T-helper 17 cell (primary cell): Measurements from ENCODE around the gene HADHA. TPM values are rescaled to one million over a fixed set of nuclear protein-coding genes. Genes with fewer than 3 reads are reported as not detected.

Source experiments
- ATAC-seq: fragments of 150-1000 bp; cut with Tn5 transposase; 2 replicates; pipeline ENCODE4 v1.10.0; 2021; ENCODE audit warnings: mild to moderate bottlenecking, moderate library complexity
- DNase-seq, 3 donors: peaks; one replicate each; pipeline versions ENCODE4 v3.0.0 to v3.0.0-alpha.2; 2020 to 2021
- H3K9me3 ChIP-seq: one replicate; pipeline ENCODE4 v1.7.0; 2013; ENCODE audit warnings: low read length, mild to moderate bottlenecking; ENCODE audit not compliant: control insufficient read depth, poor library complexity, severe bottlenecking
- H3K27ac Mint-ChIP-seq: one replicate; pipeline ENCODE4 v1.8.0; 2022; ENCODE audit warnings: mild to moderate bottlenecking, moderate library complexity, mixed read lengths
- H3K27me3 Mint-ChIP-seq: one replicate; pipeline ENCODE4 v1.8.0; 2022; ENCODE audit warnings: mixed read lengths
- H3K36me3 Mint-ChIP-seq: one replicate; pipeline ENCODE4 v1.8.0; 2022; ENCODE audit warnings: low read depth, mixed read lengths
- H3K4me1 Mint-ChIP-seq: one replicate; pipeline ENCODE4 v1.8.0; 2022; ENCODE audit warnings: mild to moderate bottlenecking, mixed read lengths
- H3K4me3 Mint-ChIP-seq: one replicate; pipeline ENCODE4 v1.8.0; 2022; ENCODE audit warnings: mild to moderate bottlenecking, moderate library complexity, mixed read lengths
- total RNA-seq, 4 donors: library from RNA in 2 of 4; stranded (reverse) in 2 of 4; gene quantifications; one replicate each; pipeline ENCODE4 v1.2.3 and lab custom pipeline; 2022 to 2026

Gene HADHA
- total RNA-seq, 2 donors from 2014 or later, result 77.7 to 78.5 TPM

DNA sequence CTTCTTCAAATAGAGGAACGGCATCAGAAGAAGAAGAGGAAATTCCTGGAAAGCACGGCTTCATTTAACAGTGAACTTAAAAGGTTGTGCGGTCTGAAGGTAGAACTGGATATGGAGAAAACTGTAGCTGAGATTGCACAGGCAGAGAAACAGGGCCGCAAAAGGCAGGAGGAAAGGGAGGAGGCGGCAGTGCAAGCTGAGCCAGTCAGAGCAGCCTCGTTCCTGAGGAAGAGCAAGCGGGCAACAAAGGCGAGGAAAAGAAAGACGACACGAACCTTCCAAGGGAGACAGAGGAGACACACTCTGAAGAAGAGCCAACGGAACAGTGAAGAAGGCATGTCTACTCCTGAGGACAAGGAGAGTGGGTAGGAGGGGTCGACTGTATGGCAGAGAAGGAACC lies 94.2 kb downstream of the HADHA start:
- Mint-ChIP-seq H3K4me3 (no peak overlapping the region), H3K4me1 (peaks cover under 1% of the 10 kb centered on the region), H3K27me3 (peaks cover 29% of the 10 kb centered on the region), H3K27ac (peak overlapping the region; percentile 29), H3K36me3 (peaks cover 6% of the 10 kb centered on the region)
- no peaks in the 10 kb centered on the region for H3K9me3 ChIP-seq
- no peak for DNase-seq
- no peak for ATAC-seq

DNA sequence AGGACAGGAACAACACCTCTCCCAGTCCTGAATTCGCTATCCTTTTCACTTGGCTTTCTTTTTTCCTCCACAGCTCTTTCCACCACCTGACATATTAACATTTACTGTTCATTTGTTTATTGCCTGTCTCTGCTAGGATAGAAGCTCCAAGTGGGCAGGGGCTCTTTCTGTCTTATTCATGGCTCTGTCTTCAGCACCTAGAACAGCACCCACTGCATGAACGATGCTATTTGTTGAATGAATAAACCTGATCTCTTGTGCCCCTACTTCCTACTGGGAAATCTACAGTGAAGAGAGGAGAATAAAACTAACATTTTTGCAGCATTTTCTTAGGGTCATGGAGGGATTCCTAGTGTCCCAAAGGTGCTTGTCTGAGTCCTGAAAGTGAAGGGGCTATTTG lies 95.9 kb downstream of the HADHA start:
- ATAC-seq (no peak), DNase-seq (no peak)
- no peaks in the 10 kb centered on the region for H3K9me3 ChIP-seq
- Mint-ChIP-seq H3K4me1 (peaks cover 2% of the 10 kb centered on the region), H3K27ac (no peak overlapping the region), H3K27me3 (peaks cover 29% of the 10 kb centered on the region), H3K4me3 (no peak overlapping the region), H3K36me3 (peaks cover 6% of the 10 kb centered on the region)

DNA sequence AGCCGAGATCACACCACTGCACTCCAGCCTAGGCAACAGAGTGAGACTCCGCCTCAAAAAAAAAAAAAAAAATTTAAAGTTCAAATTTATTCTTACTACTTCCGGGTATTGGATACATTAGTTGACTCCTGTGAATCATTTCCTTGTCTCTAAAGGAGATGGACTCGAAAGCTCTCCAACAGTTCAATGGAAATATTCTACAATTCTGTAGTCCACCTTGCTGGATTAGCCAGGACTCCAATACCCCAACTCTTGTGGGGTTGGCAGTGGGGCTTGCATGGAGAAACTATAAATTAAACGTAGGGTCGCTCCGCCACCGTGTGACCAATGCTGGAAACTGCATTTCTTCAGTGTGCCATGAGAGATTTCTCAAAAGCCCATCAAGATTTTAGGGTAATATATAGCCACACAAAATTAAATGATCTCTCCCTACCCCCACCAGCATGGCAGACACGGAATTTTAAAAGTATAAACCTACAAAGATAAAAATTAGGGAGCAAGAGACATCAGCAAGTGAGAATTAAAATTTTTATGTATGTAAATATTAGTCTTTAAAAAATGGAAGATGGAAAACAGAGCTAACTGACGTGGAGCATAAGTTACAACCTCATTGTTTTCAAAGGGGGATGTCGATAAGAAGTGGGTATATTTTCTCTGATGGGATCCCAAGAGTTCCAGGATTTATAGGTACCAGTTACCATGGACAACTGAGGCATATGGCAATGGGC lies 99.3 kb downstream of the HADHA start:
- Mint-ChIP-seq H3K27ac (no peak overlapping the region), H3K27me3 (peaks cover 19% of the 10 kb centered on the region), H3K36me3 (peaks cover 1% of the 10 kb centered on the region), H3K4me1 (peaks cover 2% of the 10 kb centered on the region), H3K4me3 (no peak overlapping the region)
- peak in 2 of 3 donors; percentile 32 to 48 for DNase-seq
- H3K9me3 ChIP-seq, result no peaks in the 10 kb centered on the region
- peak; percentile 69 for ATAC-seq

DNA sequence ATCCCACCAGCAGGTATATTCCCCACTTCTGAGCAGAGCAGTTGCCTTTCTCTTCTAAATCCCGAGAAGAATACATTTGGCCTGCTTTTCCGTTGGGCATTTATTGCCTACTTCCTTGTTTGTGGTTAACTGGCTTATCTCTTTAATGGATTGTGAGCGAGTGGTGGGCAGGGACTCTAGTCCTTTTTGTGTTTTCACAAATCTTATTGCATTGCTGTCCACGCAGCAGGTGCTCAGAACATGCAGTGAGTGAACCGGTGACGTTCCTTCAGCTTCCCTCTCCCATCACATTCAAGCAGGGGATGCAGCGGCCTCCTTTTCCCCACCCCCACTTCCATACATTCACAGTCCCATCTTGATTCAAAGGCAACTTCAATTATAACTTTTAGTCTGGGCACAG lies 100.4 kb downstream of the HADHA start:
- H3K27ac Mint-ChIP-seq, result no peak overlapping the region
- ATAC-seq (no peak), DNase-seq (no peak)
- no peaks in the 10 kb centered on the region for H3K36me3 Mint-ChIP-seq
- no peak overlapping the region for H3K4me3 Mint-ChIP-seq
- H3K4me1 Mint-ChIP-seq, result peaks cover 4% of the 10 kb centered on the region
- H3K27me3 Mint-ChIP-seq, result peaks cover 8% of the 10 kb centered on the region
- no peaks in the 10 kb centered on the region for H3K9me3 ChIP-seq

DNA sequence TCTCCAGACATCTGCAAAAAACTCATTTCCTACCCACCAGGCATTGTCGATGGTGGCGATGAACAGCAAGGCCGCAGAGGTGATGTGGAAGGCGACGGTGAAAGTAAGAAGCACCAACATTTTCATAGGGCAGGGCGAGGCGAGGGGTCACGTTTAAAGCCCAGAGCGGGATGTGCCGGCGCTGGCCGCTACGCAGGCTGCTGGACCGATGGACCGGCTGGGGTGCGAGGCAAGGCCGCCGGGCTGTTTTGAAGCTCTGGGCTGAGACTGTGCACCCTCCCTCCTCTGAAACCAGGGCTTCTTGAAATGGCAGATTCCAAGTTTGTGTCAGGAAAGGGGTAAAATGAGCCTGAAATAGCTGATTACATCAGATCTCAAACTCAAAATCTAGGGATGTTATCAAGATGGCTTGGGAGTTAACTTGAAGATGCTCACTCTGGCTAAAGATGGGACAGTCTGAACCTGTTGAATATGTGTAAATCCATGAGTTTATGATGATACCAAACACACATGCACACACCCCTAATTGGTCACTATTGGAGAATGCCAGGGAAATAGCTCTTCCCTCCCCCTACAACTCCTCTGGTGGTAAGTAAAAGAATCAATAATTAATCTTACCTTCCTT lies 103.2 kb downstream of the HADHA start:
- no peaks in the 10 kb centered on the region for H3K27me3 Mint-ChIP-seq
- H3K4me1 Mint-ChIP-seq, result peaks cover 5% of the 10 kb centered on the region

More for the DNA sequence above, 103.2 kb downstream of the HADHA start:
- ATAC-seq (no peak), DNase-seq (no peak)
- H3K27ac Mint-ChIP-seq, result no peak overlapping the region
- H3K4me3 Mint-ChIP-seq, result no peak overlapping the region
- no peaks in the 10 kb centered on the region for H3K36me3 Mint-ChIP-seq
- H3K9me3 ChIP-seq, result no peaks in the 10 kb centered on the region

Other genes starting within 250 kb of the HADHA start
- gene RAB10, start 210.5 kb downstream of the HADHA start, total RNA-seq, result 10 to 100 TPM; 41.2 to 42.9 TPM
- gene GAREM2, start 71.5 kb downstream of the HADHA start, total RNA-seq, result 1 to 10 TPM; 3.6 to 6.5 TPM
- 10 to 100 TPM; 45.9 to 46.3 TPM for gene HADHB, start 307 bp upstream of the HADHA start, total RNA-seq
- 10 to 100 TPM; 27.9 to 36.6 TPM for gene SELENOI, start 101.5 kb upstream of the HADHA start, total RNA-seq
- gene ADGRF3, start 102.2 kb upstream of the HADHA start, total RNA-seq, result 1 to 10 TPM in 1 of 2 donors, under 1 TPM in 1; 0.97 to 1.3 TPM
- gene DRC1, start 157.3 kb upstream of the HADHA start, total RNA-seq, result not detected
- under 1 TPM; 0.50 to 0.87 TPM for gene OTOF, start 233.5 kb upstream of the HADHA start, total RNA-seq